NCI-H69 (cell line): Measurements from ENCODE around the gene SEMA6B.
A peak's percentile ranks its signal among the peaks of the same experiment; 100 is the strongest.

Experiments
- DNase-seq: peaks from one replicate; lab custom pipeline; 2025; lab: John Stamatoyannopoulos, UW

The SEMA6B gene

GRCh38 chr19:4588291-4588761, 28.8 kb upstream of the SEMA6B start:
- DNase-seq: no peak

GRCh38 chr19:4587527-4587926, 28.0 kb upstream of the SEMA6B start:
- DNase-seq: no peak

- DNase-seq: no peak
Measured at GRCh38 chr19:4586691-4587090, 27.2 kb upstream of the SEMA6B start.

GRCh38 chr19:4586245-4586644, 26.8 kb upstream of the SEMA6B start:
- DNase-seq: no peak

- DNase-seq: no peak
Measured at GRCh38 chr19:4585556-4585955, 26.1 kb upstream of the SEMA6B start.

- DNase-seq: peak; percentile 78
Measured at GRCh38 chr19:4584670-4585460, 25.4 kb upstream of the SEMA6B start.

- peak; percentile 63 for DNase-seq
Measured at GRCh38 chr19:4583961-4584669, 24.6 kb upstream of the SEMA6B start.

GRCh38 chr19:4582980-4583842, 23.7 kb upstream of the SEMA6B start:
- no peak for DNase-seq

GRCh38 chr19:4581666-4582553, 22.4 kb upstream of the SEMA6B start:
- peak; percentile 80 for DNase-seq

- peak; percentile 56 for DNase-seq
Measured at GRCh38 chr19:4580961-4581665, 21.6 kb upstream of the SEMA6B start.

- DNase-seq: no peak
Measured at GRCh38 chr19:4580021-4580901, 20.8 kb upstream of the SEMA6B start.

GRCh38 chr19:4579389-4579788, 19.9 kb upstream of the SEMA6B start:
- DNase-seq: no peak

- no peak for DNase-seq
Measured at GRCh38 chr19:4578552-4579248, 19.2 kb upstream of the SEMA6B start.

- peak; percentile 21 for DNase-seq
Measured at GRCh38 chr19:4577020-4577782, 17.7 kb upstream of the SEMA6B start.

- peak; percentile 68 for DNase-seq
Measured at GRCh38 chr19:4576016-4576933, 16.8 kb upstream of the SEMA6B start.

- peak; percentile 43 for DNase-seq
Measured at GRCh38 chr19:4575267-4576015, 16.0 kb upstream of the SEMA6B start.
